ENCODE data around the gene REC114.
"Not testable (repeated sequence)": the region's sequence is repeated elsewhere in the genome, so short reads cannot be mapped to it uniquely, and the experiment has no call there.

REC114 gene

DNA sequence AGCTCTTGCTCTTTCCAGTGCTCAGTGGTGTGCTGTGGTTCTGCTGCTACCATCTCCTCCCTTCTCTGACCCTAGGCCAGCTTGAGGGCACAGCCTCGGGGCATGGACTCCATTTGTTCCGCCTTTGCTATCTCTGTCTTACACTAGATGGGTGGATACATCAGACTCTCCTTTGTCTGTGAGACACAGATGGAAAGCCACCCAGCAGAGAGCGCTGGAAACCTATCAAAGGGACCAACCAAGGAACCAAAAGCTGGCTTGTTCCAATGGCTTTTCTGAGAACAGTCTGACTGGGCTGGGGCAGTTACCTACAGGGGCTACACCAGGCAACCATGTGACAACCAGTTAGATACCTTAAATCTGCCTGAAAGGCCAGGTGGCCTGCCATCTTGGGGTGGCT is 126.4 kb downstream of the REC114 start:
- H3K9me3 ChIP-seq (ENCODE audit: control insufficient read depth, low read length): no peaks in the 10 kb centered on the region
- no peak overlapping the region for H3K27ac ChIP-seq (ENCODE audit: insufficient read depth, low read length, poor library complexity, severe bottlenecking)
- DNase-seq: no peak
- peaks cover 69% of the 10 kb centered on the region for H3K36me3 ChIP-seq (ENCODE audit: control insufficient read depth, insufficient read depth, low read length)
- H3K4me1 ChIP-seq (ENCODE audit: control insufficient read depth, insufficient read depth, low read length, poor library complexity, severe bottlenecking): no peaks in the 10 kb centered on the region
- H3K4me3 ChIP-seq (ENCODE audit: insufficient read depth, low read depth, low read length, poor library complexity, severe bottlenecking): no peak overlapping the region
- H3K27me3 ChIP-seq (replicated peaks; ENCODE audit: control insufficient read depth, insufficient read depth, low read length, poor library complexity, severe bottlenecking): no peaks in the 10 kb centered on the region

DNA sequence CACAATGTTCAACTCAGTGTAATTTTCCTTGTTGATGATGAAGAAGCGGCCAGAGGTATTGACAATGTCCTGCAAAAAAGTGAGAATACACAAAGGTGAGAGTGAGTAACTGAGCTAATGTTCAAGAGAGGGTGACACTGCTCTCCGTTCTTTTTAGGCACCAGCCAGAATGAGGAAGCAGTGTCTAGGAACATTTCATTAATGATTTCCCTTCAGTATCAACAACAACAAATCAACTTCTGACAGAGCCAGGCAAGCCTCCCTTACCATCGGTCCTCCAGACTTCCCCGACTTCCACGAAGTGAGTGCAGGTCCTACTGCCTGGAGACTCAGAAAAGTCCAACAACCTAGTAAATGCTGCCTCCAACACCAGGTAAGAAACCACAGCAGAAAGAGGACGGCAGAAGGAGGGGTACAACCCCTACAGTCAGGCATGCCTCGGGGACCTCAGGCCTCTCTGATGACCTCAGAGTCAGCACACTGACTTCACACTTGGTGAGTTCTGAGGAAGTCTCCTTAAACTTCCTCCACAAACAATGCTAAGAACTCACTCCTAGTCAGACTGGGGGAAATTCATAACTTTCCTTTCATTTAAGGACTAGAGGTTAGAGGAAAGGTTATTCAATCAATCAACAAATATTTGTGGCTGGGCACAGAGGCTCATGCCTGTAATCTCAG is 127.5 kb downstream of the REC114 start:
- no peak for DNase-seq
- Histone ChIP-seq H3K4me1 (ENCODE audit: control insufficient read depth, insufficient read depth, low read length, poor library complexity, severe bottlenecking) (no peaks in the 10 kb centered on the region), H3K36me3 (ENCODE audit: control insufficient read depth, insufficient read depth, low read length) (peaks cover 63% of the 10 kb centered on the region), H3K27me3 (replicated peaks; ENCODE audit: control insufficient read depth, insufficient read depth, low read length, poor library complexity, severe bottlenecking) (no peaks in the 10 kb centered on the region), H3K4me3 (ENCODE audit: insufficient read depth, low read depth, low read length, poor library complexity, severe bottlenecking) (no peak overlapping the region), H3K27ac (ENCODE audit: insufficient read depth, low read length, poor library complexity, severe bottlenecking) (no peak overlapping the region), H3K9me3 (ENCODE audit: control insufficient read depth, low read length) (no peaks in the 10 kb centered on the region)

DNA sequence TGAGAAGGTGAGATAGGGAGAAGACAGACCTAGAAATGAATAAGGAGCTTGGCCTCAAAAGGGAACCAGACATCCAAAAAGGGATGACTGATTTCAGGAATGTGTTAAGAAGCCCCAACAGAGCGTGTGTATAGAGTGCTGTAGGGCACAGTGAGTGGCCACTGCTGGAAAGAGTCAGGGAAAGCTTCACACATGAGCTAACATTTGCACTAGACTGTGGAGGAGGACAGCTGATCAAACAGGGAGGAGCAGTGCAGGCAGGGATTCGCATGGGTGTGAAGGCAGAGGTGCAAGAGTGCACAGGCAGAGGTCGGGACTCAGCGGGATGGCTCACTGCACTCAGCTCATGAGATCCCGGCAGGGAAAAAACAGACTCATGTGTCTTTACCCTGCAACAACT is 128.4 kb downstream of the REC114 start:
- DNase-seq: no peak
- Histone ChIP-seq H3K9me3 (ENCODE audit: control insufficient read depth, low read length) (no peaks in the 10 kb centered on the region), H3K4me1 (ENCODE audit: control insufficient read depth, insufficient read depth, low read length, poor library complexity, severe bottlenecking) (no peaks in the 10 kb centered on the region), H3K4me3 (ENCODE audit: insufficient read depth, low read depth, low read length, poor library complexity, severe bottlenecking) (no peak overlapping the region), H3K27me3 (replicated peaks; ENCODE audit: control insufficient read depth, insufficient read depth, low read length, poor library complexity, severe bottlenecking) (no peaks in the 10 kb centered on the region), H3K27ac (ENCODE audit: insufficient read depth, low read length, poor library complexity, severe bottlenecking) (no peak overlapping the region), H3K36me3 (ENCODE audit: control insufficient read depth, insufficient read depth, low read length) (peaks cover 63% of the 10 kb centered on the region)

DNA sequence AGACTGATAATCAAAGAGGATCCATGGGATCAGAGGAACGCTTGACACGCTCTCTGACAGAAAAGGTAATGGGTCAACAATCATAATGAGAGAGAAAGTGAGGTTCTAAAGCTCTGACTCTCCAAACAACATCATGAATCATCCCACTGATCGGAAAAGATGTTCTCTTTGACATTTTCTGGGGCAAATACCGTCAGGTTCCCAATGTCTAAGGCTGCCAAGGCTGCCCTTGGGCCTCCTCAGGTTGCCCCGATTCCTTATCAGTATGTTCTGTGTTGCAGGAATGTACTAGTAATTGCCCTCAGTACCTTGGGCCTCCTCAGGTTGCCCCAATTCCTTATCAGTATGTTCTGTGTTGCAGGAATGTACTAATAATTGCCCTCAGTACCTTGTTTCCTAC is 129.3 kb downstream of the REC114 start:
- Histone ChIP-seq H3K36me3 (ENCODE audit: control insufficient read depth, insufficient read depth, low read length) (peaks cover 59% of the 10 kb centered on the region), H3K27me3 (replicated peaks; ENCODE audit: control insufficient read depth, insufficient read depth, low read length, poor library complexity, severe bottlenecking) (no peaks in the 10 kb centered on the region), H3K27ac (ENCODE audit: insufficient read depth, low read length, poor library complexity, severe bottlenecking) (no peak overlapping the region), H3K4me3 (ENCODE audit: insufficient read depth, low read depth, low read length, poor library complexity, severe bottlenecking) (no peak overlapping the region), H3K4me1 (ENCODE audit: control insufficient read depth, insufficient read depth, low read length, poor library complexity, severe bottlenecking) (no peaks in the 10 kb centered on the region), H3K9me3 (ENCODE audit: control insufficient read depth, low read length) (no peaks in the 10 kb centered on the region)
- no peak for DNase-seq

DNA sequence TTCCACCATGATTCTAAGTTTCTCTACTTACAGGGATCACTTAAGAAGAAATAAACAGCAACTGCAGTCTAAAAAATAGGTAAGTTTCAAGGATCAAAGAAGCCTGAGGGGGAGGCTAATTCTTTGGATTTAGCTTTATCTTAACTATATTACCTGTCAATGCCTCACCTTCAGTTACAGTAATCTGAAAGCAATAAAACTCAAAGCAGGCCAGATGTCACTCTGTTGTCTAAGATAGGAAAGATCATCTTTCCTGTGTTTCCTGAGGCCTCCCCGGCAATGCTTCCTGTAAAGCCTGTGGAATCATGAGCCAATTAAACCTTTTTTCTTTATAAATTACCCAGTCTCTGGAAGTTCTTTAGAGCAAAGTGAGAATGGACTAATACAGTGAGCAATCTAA is 130.1 kb downstream of the REC114 start:
- Histone ChIP-seq H3K27ac (ENCODE audit: insufficient read depth, low read length, poor library complexity, severe bottlenecking) (no peak overlapping the region), H3K4me1 (ENCODE audit: control insufficient read depth, insufficient read depth, low read length, poor library complexity, severe bottlenecking) (no peaks in the 10 kb centered on the region), H3K36me3 (ENCODE audit: control insufficient read depth, insufficient read depth, low read length) (peaks cover 55% of the 10 kb centered on the region), H3K9me3 (ENCODE audit: control insufficient read depth, low read length) (no peaks in the 10 kb centered on the region), H3K27me3 (replicated peaks; ENCODE audit: control insufficient read depth, insufficient read depth, low read length, poor library complexity, severe bottlenecking) (no peaks in the 10 kb centered on the region), H3K4me3 (ENCODE audit: insufficient read depth, low read depth, low read length, poor library complexity, severe bottlenecking) (no peak overlapping the region)
- DNase-seq: no peak

DNA sequence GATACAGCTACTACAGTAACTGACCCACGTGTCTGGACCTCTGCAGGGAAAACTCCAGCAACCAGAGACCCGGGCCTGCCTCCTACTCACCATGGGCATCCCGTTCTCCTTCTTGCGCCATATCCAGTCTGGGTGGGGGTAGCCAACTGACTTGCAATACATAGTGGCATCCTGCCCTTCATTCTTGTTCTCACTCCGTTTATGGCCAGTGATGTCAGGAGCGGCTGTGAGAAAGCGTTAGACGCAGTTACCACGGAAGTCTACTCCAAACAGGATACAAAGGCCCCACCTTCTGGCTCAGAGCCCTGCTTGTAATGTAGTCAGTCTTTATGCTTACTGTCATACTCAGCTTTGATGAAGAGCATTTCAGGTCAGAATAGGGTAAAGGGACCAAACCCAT is 130.6 kb downstream of the REC114 start:
- peaks cover 56% of the 10 kb centered on the region for H3K36me3 ChIP-seq (ENCODE audit: control insufficient read depth, insufficient read depth, low read length)
- H3K4me3 ChIP-seq (ENCODE audit: insufficient read depth, low read depth, low read length, poor library complexity, severe bottlenecking): no peak overlapping the region
- no peaks in the 10 kb centered on the region for H3K9me3 ChIP-seq (ENCODE audit: control insufficient read depth, low read length)
- no peaks in the 10 kb centered on the region for H3K4me1 ChIP-seq (ENCODE audit: control insufficient read depth, insufficient read depth, low read length, poor library complexity, severe bottlenecking)
- H3K27me3 ChIP-seq (replicated peaks; ENCODE audit: control insufficient read depth, insufficient read depth, low read length, poor library complexity, severe bottlenecking): no peaks in the 10 kb centered on the region
- no peak overlapping the region for H3K27ac ChIP-seq (ENCODE audit: insufficient read depth, low read length, poor library complexity, severe bottlenecking)
- no peak for DNase-seq

DNA sequence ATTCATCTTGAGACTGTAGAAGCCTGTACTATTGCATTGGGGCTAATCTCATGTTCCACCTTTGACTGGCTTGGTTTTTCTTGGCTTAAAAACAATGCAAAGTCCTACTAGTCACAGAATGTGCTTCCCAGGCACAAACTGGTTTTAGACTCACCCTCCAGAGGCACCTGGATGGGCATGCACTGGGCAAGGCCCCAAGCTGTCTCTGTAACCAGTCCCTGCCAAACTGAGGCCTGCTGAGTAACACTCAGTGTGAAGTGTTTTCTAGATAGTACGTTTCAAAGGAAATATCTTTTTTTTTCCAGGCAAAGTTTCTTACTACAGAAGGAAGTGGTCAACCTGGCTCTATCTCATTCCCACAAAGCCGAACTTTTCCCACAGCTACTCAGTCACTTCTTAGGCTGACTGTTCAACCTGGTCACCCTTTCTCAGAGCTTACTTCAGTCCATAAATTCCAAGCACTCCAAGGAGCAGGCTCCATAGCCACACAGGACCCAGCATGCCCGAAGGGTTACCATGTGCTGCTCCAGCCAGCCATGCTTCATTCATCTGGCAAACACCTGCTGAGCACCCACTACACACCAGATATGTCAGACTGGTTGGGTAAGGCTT is 132.8 kb downstream of the REC114 start:
- Histone ChIP-seq H3K27ac (ENCODE audit: insufficient read depth, low read length, poor library complexity, severe bottlenecking) (no peak overlapping the region), H3K27me3 (replicated peaks; ENCODE audit: control insufficient read depth, insufficient read depth, low read length, poor library complexity, severe bottlenecking) (no peaks in the 10 kb centered on the region), H3K36me3 (ENCODE audit: control insufficient read depth, insufficient read depth, low read length) (peaks cover 38% of the 10 kb centered on the region), H3K9me3 (ENCODE audit: control insufficient read depth, low read length) (no peaks in the 10 kb centered on the region), H3K4me1 (ENCODE audit: control insufficient read depth, insufficient read depth, low read length, poor library complexity, severe bottlenecking) (no peaks in the 10 kb centered on the region), H3K4me3 (ENCODE audit: insufficient read depth, low read depth, low read length, poor library complexity, severe bottlenecking) (no peak overlapping the region)
- DNase-seq: no peak

DNA sequence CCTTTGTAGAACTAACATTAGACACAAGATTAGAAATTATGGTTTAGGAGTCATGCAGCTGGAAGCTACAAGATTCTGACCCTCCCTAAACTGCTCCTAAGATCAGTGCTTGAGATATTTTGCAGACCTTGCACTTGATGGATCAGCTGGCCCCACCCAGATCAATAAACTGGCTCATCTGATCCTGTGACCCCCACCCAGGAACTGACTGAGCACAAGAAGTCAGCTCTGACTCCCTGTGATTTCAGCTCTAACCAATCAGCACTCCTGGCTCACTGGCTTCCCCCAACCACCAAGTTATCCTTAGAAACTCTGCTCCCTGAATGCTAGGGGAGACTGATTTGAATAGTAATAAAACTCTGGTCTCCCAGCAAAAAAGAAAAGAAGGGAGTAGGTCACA is 134.6 kb downstream of the REC114 start:
- not testable (repeated sequence) for DNase-seq; H3K4me1 ChIP-seq (ENCODE audit: control insufficient read depth, insufficient read depth, low read length, poor library complexity, severe bottlenecking); H3K27ac ChIP-seq (ENCODE audit: insufficient read depth, low read length, poor library complexity, severe bottlenecking); H3K27me3 ChIP-seq (replicated peaks; ENCODE audit: control insufficient read depth, insufficient read depth, low read length, poor library complexity, severe bottlenecking); H3K9me3 ChIP-seq (ENCODE audit: control insufficient read depth, low read length); H3K4me3 ChIP-seq (ENCODE audit: insufficient read depth, low read depth, low read length, poor library complexity, severe bottlenecking)
- H3K36me3 ChIP-seq (ENCODE audit: control insufficient read depth, insufficient read depth, low read length): peaks cover 31% of the 10 kb centered on the region

DNA sequence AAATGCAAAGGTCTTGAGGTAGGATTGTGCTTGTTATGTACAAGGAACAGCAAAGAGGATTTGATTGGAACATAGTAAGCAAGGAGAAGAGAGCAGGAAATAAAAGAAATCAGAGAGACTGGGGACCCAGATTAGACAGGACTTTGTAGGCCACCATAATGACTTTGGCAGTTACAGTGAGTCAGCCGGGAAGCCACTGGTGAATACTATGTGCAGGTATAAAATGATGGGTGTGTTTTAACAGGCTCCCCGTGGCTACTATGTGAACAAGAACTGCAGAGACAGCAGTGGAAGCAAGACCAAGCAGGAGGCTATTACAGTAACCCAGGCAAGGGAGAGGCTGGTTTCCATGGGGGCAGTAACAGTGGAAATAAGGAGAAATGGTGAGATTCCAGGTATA is 135.1 kb downstream of the REC114 start:
- Histone ChIP-seq H3K36me3 (ENCODE audit: control insufficient read depth, insufficient read depth, low read length) (peaks cover 29% of the 10 kb centered on the region), H3K27ac (ENCODE audit: insufficient read depth, low read length, poor library complexity, severe bottlenecking) (no peak overlapping the region), H3K4me1 (ENCODE audit: control insufficient read depth, insufficient read depth, low read length, poor library complexity, severe bottlenecking) (no peaks in the 10 kb centered on the region), H3K4me3 (ENCODE audit: insufficient read depth, low read depth, low read length, poor library complexity, severe bottlenecking) (no peak overlapping the region), H3K27me3 (replicated peaks; ENCODE audit: control insufficient read depth, insufficient read depth, low read length, poor library complexity, severe bottlenecking) (no peaks in the 10 kb centered on the region), H3K9me3 (ENCODE audit: control insufficient read depth, low read length) (no peaks in the 10 kb centered on the region)
- DNase-seq: no peak

DNA sequence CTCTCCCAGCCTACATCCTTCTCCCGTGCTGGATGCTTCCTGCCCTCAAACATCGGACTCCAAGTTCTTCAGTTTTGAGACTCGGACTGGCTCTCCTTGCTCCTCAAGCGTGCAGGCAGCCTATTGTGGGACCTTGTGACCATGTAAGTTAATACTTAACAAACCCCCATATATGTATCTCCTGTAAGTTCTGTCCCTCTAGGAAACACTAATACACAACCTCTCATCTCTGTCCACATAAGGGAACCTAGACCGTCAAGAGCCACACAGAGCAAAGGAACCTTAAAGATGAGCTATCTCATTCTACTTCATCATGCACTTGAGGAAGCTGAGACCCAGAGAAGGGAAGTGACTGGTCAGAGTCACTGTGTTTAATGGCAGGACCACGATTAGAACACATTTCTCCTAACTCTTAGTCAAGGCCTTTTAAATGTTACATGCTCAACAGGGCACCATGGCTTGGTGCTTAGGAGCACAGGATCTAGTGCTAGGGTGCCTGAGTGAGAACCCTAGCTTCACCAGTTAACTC is 140.0 kb downstream of the REC114 start:
- Histone ChIP-seq H3K4me3 (ENCODE audit: insufficient read depth, low read depth, low read length, poor library complexity, severe bottlenecking) (no peak overlapping the region), H3K27ac (ENCODE audit: insufficient read depth, low read length, poor library complexity, severe bottlenecking) (no peak overlapping the region), H3K4me1 (ENCODE audit: control insufficient read depth, insufficient read depth, low read length, poor library complexity, severe bottlenecking) (no peaks in the 10 kb centered on the region), H3K27me3 (replicated peaks; ENCODE audit: control insufficient read depth, insufficient read depth, low read length, poor library complexity, severe bottlenecking) (no peaks in the 10 kb centered on the region), H3K9me3 (ENCODE audit: control insufficient read depth, low read length) (no peaks in the 10 kb centered on the region), H3K36me3 (ENCODE audit: control insufficient read depth, insufficient read depth, low read length) (peaks cover 46% of the 10 kb centered on the region)
- no peak for DNase-seq

Measured in effector memory CD4-positive, alpha-beta T cell (primary cell).